Measurements from ENCODE around the gene DLEC1.

Gene DLEC1

DNA sequence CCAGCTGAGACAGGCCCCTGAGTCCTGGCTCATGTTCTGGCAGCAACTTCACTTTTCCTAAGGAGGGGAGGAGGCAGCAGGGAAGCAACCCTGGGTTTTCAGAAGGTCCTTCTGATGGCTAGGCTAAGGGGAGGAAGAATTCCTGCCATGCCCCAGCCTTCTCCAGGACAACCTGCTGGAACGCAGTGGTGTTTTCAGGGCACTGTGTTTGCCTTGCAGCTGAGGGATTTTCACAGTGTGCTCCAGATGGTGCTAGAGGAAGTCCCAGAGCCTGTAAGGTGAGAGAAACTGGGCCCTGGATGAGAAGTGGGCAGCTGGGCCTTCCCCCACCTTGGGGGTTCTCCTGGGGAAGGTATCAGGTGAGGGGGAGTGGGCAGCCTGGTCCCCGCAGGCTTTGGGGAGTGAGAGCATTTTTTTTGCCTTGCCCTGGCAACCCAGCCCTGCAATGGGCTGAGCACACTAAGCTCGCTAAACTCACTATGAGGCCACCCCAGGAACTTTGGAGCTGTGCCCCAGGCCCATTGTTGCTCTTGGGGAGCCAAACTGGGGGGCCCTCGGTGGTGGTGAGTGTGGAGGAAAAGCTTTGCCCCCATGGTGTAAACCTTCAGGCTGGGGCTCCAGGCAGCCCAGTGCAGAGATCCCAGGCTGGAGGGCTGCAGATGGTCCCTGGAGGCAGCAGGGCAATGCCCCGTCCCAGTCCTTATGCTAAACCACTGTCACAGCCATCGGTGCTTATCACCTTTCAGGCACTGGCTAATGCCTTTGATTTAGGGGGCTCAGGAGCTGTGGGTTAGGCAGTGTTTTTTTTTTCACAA is 56.9 kb downstream of the DLEC1 start:
- DNase-seq (ENCODE audit: low read depth, low spot score) = no peak
- H3K4me3 ChIP-seq (ENCODE audit: low read length) = no peak overlapping the region

DNA sequence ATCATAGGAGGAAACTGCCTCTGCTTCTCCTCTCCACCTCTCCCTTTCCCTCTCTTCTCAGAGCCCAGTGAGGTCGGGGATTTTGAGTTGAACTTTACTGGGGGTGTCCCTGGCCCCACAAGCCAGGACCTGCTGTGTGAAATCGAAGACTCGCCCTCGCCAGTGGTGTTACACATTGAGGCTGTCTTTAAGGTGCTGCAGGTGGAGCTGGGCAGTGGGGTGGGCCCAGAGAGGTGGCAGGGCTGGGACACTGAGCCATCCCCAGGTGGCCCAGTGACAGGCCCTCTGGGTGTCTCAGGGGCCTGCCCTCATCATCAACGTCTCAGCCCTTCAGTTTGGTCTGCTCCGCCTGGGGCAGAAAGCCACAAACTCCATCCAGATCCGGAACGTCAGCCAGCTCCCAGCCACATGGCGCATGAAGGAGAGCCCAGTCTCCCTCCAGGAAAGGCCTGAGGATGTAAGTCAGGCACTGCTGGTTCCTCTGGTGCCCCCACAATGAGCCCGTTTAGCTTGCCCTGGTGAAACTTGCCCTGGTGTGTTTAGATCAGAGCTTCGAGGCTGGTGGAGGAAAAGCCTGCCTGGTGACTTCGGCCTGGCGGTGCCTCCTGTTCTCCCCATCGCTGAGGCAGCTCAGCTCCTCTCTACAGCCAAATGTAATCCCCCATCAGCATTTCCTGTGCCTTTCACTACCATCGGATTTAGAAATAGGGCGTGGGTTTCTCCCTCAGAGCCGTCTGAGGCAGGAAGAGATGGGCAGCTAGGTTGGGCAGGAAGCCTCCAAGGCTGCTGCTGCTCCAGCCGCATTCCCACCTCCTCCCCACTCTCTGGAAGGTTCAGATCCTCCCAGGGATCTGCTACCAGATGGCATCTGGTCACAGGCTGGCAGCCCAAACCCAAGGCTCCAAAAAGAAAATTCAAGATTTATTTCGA is 58.7 kb downstream of the DLEC1 start:
- no peak overlapping the region for H3K4me3 ChIP-seq (ENCODE audit: low read length)

DNA sequence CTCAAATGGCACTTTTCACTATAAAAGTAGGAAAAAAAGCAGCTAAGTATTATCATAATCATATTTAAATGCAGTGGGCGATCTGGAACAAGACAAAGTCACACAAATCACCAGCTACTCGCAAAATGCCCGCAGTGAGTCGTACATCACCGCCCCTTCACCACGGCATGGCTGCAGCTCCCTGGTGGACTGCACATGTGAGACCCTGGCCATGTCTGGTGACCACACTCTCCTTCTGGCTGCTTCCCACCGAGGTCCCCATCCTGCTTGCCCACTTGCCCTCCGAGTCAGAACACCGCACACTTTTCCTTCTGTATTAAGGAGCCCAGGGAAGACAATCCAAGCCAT is 59.3 kb downstream of the DLEC1 start:
- no peak for DNase-seq (ENCODE audit: low read depth, low spot score)
- H3K4me3 ChIP-seq (ENCODE audit: low read length) = no peak overlapping the region

More for the DNA sequence above, 58.7 kb downstream of the DLEC1 start:
- no peak for DNase-seq (ENCODE audit: low read depth, low spot score)

DNA sequence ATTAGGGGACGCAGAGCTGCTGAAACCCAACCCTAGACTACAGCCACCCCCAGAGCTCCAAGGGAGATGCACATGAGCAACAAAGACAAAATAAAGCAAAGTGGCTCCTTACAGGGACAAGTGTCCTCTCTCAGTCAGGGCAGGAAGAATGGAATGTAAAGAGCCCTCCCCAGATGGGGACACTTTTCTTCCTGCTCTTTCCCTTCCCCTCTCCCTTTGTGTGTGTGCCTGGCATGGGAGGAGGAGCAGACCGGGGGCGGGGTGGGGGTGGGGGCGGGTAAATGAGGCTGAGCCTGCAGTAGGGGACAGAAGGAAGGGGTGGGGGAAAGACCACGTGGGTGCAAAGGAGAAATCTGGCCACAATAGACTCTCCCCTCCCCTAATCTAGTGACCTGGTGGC is 60.5 kb downstream of the DLEC1 start:
- no peak overlapping the region for H3K4me3 ChIP-seq (ENCODE audit: low read length)
- DNase-seq (ENCODE audit: low read depth, low spot score) = no peak

GRCh38 chr3:38100498-38100897 is 61.5 kb downstream of the DLEC1 start:
- DNase-seq (ENCODE audit: low read depth, low spot score) = no peak

DNA sequence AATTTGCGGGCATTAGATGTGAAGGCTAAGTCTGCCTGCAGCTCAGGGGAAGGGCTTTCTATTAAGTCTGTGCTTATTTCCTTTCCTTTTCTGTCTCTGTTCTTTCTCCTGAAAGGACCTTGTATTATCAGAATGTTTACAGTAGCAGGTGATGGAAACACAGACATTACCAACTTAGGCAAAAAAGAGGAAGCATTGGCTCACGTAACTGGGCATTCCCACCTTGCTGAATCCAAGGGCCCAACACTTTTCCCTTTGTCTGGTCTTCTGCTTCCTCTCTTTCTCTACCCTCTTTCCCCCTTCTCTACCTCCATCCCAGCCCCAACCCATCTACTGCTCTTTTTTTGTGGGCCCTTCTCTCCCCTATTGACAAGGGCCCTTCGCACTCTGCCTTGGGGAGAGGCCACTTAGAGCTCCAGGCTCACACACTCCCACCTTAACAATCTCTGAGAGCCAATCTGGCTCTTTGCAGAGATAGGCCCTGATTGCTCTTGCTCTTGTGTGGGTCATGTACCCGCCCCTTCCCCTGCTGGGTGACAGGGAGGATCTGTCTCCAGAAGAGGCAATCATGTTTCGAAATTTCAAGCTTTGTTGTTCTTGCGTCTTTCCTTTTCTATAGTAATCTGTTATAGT is 62.9 kb downstream of the DLEC1 start:
- H3K4me3 ChIP-seq (ENCODE audit: low read length) = no peak overlapping the region
- DNase-seq (ENCODE audit: low read depth, low spot score) = no peak

More at GRCh38 chr3:38100498-38100897, 61.5 kb downstream of the DLEC1 start:
- H3K4me3 ChIP-seq (ENCODE audit: low read length) = no peak overlapping the region

- H3K4me3 ChIP-seq (ENCODE audit: low read length) = no peak overlapping the region
- DNase-seq (ENCODE audit: low read depth, low spot score) = no peak
Observed at GRCh38 chr3:38102444-38102814, 63.4 kb downstream of the DLEC1 start.

DNA sequence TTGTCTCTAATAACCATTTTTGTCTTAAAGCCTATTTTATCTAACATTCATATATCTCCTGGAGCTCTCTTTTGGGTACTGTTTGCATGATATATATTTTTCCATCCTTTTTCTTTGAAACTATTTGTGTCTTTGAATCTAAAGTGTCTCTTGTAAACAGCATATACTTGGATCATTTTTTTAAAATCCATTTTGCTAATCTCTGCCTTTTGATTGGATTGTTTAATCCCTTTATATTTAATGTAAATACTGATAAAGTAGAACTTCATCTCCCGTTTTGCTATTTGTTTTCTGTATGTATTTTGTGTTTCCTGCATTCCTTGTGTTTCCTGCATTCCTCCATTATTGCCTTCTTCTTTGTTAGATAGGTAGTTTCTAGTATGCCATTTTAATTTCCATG is 66.5 kb downstream of the DLEC1 start:
- DNase-seq (ENCODE audit: low read depth, low spot score) = no peak
- H3K4me3 ChIP-seq (ENCODE audit: low read length) = no peak overlapping the region

DNA sequence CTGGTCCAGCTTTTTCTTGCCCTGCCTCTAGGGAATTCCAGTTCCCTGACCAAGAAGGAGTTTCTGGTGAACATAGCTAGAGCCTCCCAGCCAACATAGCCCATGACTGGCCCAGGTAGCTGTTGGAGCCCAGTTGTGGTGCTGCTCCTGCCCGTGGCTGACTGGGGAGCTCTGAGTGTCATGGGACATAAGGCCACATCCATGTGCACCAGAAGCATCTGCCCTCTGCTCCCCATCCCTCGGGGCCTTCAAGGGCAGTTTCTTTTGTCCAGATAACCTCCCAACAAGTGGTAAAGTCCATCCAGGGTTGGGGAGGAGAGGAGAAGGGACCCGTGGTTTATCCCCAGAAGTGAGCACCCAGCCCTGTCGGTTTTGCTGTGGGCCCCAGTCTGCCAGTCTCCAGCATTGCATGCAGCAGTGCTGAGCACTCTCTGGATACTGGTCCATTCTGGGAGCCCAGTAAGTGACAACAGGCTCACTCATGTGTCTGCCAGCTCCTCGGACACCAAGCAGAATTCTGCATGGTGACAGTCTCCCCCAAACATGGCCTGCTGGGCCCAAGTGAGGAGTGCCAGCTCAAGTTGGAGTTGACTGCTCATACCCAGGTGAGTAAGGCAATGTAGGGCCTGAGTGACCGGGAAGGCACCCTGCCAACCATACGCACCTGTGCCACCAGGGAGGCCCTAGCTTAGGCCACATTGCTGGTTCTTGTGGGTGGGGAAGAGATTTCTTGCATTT is 69.1 kb downstream of the DLEC1 start:
- no peak overlapping the region for H3K4me3 ChIP-seq (ENCODE audit: low read length)

GRCh38 chr3:38108649-38109579 is 69.9 kb downstream of the DLEC1 start:
- no peak for DNase-seq (ENCODE audit: low read depth, low spot score)
- H3K4me3 ChIP-seq (ENCODE audit: low read length) = no peak overlapping the region

More for the DNA sequence above, 69.1 kb downstream of the DLEC1 start:
- DNase-seq (ENCODE audit: low read depth, low spot score) = no peak

DNA sequence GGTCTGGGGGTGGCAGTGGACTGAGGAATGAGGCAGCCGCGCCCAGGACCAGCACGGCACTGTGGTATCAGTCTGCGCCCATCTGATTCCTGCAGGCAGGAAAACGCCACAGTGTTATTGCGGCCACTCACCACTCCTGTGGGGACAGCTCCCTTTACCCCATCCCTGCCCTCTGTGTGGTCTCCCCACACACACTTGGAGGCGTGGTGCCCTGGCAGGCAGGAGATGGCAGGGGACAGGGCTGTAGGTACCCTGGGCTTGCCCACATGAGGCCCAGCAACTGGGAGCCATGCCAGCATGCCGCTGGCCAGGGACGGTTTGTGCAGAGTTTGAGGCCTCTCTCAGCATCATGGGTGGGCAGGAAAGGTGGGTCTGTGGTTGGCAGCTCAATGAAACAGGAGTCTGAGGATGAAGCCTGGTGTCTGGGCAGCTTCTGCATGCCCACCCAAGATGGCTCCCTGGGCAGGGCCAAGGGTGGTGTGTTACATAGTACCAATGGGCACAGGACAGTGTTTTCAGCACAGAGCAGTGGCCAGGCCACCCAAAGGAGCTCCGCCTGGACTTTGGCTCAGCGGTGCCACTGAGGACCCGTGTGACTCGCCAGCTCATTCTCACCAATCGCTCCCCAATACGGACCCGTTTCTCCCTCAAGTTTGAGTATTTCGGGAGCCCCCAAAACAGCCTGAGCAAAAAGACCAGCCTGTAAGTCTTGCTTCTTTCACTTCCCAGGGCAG is 70.7 kb downstream of the DLEC1 start:
- no peak for DNase-seq (ENCODE audit: low read depth, low spot score)
- H3K4me3 ChIP-seq (ENCODE audit: low read length) = no peak overlapping the region

- no peak overlapping the region for H3K4me3 ChIP-seq (ENCODE audit: low read length)
Observed at GRCh38 chr3:38110314-38111050, 71.5 kb downstream of the DLEC1 start.

GRCh38 chr3:38111201-38111600 is 72.2 kb downstream of the DLEC1 start:
- DNase-seq (ENCODE audit: low read depth, low spot score) = no peak
- no peak overlapping the region for H3K4me3 ChIP-seq (ENCODE audit: low read length)

More at GRCh38 chr3:38110314-38111050, 71.5 kb downstream of the DLEC1 start:
- DNase-seq (ENCODE audit: low read depth, low spot score) = no peak

- DNase-seq (ENCODE audit: low read depth, low spot score) = no peak
- H3K4me3 ChIP-seq (ENCODE audit: low read length) = no peak overlapping the region
Observed at GRCh38 chr3:38111696-38112377, 72.8 kb downstream of the DLEC1 start.

DNA sequence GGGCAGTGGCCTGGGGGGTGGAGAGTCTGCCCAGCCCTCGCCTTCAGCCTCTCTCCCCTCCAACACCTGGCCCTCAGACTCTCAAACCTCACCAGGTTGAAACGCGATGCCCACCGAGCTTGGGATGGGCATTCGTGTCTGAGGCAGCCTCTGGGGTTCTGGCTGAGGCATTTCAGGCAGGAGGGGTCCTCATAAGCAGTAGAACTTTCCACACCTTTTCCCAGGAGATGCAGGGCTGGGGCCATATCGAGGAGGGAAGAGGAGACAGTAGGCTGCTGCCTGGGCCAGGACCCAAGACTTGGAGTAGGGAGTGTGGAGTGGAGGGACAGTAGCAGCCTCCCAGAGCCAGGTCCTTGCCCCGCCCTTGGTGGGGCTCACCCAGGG is 73.4 kb downstream of the DLEC1 start:
- DNase-seq (ENCODE audit: low read depth, low spot score) = no peak
- H3K4me3 ChIP-seq (ENCODE audit: low read length) = no peak overlapping the region
